Hematopoietic multipotent progenitor cell treated with erythropoietin and hydrocortisone succinate and interleukin-3 and kit ligand, for 17 days (in vitro differentiated cells): ENCODE measurements around the gene B4GALT6.

ENCODE experiments used
- DNase-seq: peaks from one replicate; pipeline ENCODE4 v3.0.0-alpha.2; 2015; ENCODE audit warnings: low spot score

Gene B4GALT6

DNA sequence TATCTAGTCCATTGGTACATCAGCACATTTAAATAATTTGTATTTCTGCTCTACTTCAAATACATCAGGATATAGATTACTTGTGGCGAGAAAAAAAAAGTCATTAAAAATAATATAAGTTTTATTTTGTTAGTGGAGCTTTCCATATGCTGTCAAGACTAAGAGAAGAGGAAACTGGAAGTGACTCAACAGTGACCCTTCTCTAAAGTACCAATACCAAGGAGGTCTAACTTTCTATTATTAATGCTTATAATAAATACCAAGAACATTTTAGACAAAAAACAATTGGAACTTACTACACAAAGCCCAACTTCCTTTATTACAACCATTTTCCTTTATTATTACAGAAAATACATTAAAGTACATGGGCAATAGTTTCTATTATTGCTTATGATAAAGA, 52.9 kb downstream of the B4GALT6 start:
- no peak for DNase-seq

- DNase-seq = no peak
Observed at GRCh38 chr18:31630549-31630948, 53.8 kb downstream of the B4GALT6 start.

DNA sequence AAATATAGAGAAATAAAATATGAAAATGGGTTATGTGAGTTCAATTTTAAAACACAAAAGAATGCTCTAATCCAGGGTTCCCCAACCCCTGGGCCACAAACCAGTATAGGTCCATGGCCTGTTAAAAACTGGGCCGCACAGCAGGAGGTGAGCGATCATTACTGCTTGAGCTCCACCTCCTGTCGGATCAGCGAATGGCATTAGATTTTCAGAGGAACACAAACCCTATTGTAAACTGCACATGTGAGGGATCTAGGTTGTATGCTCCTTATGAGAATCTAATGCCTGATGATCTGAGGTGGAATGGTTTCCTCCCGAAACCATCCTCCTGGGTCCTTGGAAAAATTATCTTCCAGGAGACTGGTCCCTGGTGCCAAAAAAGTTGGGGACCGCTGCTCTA, 58.0 kb downstream of the B4GALT6 start:
- DNase-seq = no peak

DNA sequence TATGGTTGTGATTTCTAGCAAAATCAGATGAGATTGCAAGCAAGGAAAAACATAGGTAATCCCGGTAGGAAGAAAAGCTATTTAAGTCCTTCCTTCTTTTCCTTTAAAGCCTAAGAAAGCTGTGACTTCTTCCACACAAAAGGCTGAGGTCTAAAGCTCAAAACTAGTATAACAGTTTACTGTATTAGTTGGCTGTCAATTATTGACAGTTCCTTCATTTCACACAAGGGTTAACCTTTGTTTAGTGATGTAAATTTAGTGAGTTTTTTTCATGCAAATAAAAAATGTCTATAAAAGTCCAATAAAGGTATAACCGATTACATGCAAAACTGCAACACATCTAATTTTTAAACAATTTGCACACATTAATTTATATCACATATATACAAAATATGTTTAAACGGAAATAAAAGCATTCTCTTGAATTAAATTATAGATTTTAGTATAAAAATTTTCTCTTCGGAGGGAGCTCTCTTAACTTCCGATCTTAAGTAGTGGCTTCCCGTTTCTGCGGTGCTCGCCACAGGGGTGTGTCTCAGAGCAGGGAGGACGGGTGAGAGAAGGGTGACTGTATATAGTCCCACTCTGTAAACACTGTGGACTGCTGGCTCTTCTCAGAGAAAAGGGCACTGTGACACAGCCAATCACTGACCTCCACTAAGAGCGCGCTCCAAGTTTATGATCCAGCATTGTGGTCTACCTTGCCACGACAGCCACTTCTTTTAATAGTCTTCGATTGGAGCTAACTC, 59.3 kb downstream of the B4GALT6 start:
- DNase-seq = no peak

DNA sequence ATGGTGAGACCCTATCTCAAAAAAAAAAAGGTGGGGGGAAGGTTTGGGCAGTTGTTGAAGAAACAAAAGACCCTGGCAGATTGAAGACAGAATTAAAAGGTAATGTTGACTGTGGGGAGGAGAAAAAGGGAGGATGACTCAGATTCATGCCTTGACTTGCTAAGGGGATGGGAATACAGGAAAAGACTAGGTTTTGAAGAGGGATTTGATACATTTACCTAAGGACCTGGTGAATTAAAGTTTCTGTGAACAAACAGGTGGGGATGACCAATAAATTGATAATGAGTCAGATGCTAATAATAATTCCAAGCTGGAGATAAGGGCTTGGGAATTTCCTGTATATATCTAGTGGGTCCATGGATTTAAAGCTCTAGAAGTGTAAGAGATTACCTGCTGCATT, 65.1 kb downstream of the B4GALT6 start:
- no peak for DNase-seq

DNA sequence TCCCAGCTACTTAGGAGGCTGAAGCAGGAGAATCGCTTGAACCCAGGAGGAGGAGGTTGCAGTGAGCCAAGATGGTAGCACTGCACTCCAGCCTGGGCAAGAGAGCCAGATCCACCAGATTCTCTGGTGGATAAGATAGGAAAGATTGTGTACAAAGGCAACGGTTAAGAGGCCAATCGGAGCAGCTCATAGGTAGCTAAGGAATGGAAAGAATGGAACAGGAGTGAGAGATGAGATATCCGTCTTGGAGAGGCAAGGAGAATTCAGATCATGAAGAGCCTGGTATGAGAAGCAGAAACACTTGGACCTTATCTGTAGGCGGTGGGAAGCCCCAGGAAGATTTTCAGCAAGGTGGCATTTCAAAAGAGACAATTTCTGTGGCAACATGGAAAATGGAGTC, 65.6 kb downstream of the B4GALT6 start:
- DNase-seq = no peak

DNA sequence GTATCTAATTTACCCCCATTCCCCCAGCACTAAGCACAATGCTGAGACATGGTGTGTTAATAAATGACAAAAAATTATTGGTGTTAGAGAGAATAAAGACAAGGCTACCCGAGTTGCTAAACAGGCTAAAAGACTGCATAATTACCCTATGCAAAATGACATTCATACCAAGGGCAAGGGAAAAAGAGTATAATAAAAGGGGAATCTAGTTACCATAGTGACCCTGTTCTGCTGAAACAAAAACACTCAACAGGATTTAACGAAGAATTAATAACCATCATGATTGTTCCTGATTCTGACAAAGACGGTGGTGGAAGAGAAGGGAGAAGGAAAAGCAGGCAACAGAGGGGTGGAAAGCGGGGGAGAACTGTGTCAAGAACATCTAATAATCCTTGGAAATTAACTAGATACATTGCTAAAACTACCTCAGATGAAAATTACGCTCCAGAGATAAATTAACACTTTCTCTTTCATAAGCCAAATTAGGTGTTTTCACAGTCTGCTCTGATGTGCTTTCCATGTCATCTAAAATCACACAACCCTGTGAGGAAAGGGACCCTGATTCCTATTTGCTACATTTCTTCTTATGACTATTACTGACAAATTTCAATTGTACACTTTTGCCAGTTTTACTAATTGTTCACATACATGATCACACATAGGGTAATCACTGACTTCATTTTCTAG, 67.2 kb downstream of the B4GALT6 start:
- no peak for DNase-seq

DNA sequence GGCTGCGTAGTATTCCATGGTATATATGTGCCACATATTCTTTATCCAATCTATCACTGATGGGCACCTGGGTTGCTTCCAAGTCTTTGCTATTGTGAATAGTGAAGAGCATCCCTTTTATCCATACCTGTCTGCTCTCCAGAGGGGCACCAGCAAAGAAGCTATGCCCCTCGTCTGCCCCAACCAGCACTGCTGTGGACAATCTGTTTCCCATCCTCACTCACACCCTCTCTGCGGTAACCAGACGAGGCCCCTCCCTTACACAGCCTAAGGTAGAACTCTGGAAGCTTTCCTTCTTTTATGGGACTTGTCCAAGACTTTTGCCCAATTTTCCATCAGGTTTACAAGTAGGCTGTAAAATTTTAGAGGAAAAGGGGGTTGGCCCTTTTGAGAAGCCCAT, 67.8 kb downstream of the B4GALT6 start:
- no peak for DNase-seq

DNA sequence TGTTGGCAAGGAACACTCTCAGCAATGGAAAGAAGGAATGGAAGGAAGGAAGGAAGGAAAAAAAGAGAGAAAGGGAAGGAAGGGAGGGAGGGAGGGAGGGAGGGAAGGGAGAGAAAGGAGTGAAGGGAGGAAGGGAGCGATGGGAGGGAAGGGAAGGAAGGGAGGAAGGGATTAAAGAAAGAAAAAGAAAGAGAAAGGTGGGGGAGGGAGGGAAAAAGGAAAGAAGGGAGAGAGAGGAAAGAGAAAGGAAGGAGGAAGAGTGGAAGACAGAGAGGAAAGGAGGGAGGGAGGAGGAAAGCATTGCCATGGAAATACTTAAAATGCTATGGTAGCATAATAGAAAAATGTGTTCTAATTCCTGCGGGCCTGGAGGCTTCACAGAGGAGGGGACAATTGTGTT, 70.3 kb downstream of the B4GALT6 start:
- no peak for DNase-seq

DNA sequence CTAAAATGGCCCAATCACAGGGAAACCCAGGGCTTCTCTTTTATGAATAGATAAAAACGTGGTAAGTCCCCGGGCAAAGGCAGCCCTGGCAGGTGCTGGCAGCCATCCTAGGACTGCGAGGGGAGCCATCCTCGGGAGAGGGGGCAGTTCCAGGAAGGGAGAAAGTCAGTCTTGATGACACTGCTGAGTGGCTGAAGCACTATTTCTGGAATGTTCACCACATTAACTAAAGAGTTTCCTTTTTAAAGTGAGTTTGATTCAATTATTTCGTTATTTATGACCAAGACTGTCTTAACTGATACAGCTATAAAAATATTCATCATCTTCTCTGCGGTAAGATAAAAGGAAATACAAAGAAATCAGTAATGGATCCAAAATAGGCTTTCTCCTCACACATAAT, 72.3 kb downstream of the B4GALT6 start:
- DNase-seq = no peak

DNA sequence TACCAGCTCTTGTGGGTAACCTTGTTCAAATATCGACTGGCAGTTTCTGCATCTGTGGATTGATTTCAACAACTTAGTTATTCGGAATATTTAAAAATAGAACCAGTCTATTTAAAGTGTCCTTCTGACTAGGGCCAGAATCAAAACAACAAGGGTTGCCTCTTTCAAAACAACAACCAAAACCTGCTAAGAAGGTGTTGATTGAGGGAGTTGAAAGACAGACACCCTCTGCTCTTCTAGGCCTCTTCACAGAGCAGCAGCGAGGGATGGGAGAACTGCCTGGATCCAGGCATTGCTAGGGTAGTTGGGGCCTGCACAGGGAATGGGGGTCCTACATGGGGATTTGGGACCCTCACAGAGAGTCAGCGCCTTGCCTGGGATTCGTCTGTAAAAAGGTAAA, 72.9 kb downstream of the B4GALT6 start:
- DNase-seq = no peak

DNA sequence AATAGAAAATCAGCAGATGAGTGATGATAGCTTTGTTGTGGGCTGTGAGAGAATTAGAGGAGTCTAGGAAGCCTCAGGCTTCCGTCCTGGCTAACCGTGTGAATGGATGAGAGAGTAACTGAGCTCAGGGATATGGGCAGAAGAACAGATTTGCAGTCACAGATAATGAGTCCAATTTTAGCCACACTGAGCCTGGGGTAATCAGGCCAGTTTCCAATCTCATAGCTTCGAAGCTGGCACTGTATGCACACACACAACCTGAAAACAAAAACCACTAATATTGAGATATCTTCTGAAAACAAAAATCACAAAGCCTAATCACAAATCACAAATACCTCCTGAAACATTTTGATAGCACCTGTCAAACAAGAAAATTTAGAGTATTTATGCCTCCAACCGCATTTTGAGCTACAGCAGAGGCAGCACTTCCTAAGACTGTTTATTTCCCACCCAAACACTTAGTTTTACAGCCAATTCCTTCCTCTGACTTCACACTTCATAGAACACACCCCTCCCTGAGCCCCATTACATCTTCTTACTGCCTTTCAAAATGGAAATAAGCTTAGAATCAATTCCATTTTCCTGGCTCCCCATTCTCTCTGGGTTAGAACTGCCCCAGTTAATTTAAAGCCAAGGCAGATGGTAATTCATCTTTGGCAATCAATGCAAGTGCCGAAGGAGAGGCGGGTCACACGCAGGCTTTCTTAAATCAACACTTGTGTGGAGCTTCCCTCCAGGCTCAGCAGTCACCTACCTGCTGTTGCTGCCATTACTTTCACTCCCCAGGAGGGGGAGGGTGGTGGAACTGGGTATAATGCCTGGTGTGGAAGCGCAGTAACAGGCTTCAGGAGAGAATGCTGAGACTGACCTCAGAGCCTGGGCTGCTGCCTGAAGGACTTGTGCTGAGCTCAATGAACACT, 73.8 kb downstream of the B4GALT6 start:
- DNase-seq = no peak

DNA sequence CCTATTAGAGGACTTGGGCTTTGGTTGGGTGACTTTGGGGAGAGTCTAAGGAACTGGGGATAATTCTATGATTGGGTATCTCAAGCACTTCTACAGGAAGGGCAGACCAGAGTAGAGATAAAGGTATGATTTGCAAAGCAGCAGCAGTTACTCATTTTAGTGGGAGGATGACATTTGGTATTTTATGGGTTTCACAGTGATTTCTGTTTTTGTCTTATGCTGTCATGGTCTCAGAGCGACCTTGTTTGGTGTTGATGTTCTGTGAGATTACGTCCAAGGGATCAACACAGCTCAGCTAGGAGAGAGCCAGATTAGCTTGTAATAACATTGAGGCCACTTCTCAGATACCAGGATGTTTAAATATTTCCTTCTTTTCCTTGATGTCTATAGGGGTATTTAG, 74.5 kb downstream of the B4GALT6 start:
- DNase-seq = no peak

GRCh38 chr18:31607384-31607783, 77.0 kb downstream of the B4GALT6 start:
- no peak for DNase-seq

DNA sequence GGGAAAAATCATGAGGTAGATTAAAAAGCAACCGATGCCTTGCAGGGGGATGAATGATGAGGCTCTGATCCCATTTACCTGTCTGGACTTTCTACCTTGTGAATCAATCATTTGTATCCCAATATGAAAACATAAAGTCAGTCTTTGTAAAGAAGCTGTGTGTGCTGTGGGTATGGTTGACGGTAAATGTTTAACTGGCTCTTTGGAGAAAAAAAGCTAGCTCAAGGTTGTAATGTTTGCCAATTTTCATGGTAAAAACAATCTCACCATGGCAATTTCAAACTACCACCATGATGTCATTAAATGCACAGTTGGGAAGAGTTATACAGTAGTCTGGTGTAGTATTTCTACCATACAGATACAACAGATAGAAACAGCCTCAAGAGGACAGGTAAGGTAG, 78.1 kb downstream of the B4GALT6 start:
- DNase-seq = no peak

DNA sequence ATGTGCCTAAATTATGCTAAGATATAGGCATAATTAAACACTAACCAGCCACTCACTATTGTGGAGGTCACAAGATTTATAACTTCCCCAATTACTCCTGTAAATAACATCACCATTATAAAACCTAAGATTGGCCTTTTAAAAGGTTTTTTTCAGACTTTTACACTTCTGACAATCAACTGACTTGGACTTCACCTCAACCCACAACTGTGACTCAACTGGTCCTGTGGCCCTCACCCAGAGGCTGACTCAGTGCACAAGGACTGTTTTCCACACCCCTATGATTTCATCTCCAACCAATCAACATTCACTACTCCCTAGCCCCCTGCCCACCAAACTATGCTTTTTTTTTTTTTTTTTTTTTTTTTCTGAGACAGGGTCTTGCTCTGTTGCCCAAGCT, 81.1 kb downstream of the B4GALT6 start:
- no peak for DNase-seq

GRCh38 chr18:31598021-31598805, 86.2 kb downstream of the B4GALT6 start:
- no peak for DNase-seq

- no peak for DNase-seq
Observed at GRCh38 chr18:31596081-31596872, 88.1 kb downstream of the B4GALT6 start.

GRCh38 chr18:31595121-31595771, 89.1 kb downstream of the B4GALT6 start:
- DNase-seq = no peak

GRCh38 chr18:31592506-31593157, 91.7 kb downstream of the B4GALT6 start:
- DNase-seq = no peak
